ENCODE data around the gene ARHGEF19.
A peak's percentile ranks its signal among the peaks of the same experiment; 100 is the strongest.
"Not testable (repeated sequence)": the region's sequence is repeated elsewhere in the genome, so short reads cannot be mapped to it uniquely, and the experiment has no call there.

ARHGEF19 gene

DNA sequence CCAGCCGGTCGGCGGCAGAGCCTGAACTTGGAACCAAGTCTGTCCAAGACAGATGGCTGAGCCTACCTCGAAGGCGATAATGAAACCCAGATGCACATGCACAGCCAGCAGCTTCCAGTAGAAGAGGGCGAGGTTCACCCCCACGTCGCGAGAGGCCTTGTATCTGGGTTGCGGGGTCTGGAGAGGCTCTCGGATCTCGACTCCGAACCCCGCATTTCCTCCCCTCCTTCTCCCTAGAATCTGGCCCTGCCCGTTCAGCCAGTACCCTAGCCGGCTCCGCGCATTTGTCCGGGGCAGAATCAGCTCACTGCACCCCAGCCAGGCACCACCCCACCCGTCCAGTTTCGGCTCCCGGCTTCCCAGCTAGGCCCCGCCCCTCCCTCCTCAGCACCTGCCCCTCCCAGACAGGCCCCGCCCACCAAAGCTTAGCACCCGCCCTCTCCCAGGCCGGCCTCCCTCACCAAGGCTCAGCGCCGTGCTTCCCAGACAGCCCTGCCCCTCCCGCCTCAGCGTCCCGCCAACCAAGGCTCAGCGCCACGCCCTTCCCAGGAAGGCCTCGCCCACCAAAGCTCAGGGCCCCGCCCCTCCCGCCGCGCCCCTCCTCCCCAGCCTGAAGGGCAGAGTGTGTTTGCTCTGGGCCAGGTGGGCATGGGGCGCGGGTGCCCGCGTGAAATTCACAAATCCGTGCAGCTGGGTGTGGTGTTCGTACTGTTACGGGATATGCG lies 4.8 kb upstream of the ARHGEF19 start:
- peak; percentile 99 for DNase-seq (ENCODE audit: low spot score)
- Histone ChIP-seq H3K27ac (ENCODE audit: poor library complexity, severe bottlenecking) (no peak overlapping the region), H3K4me3 (ENCODE audit: severe bottlenecking) (peak overlapping the region; percentile 30), H3K27me3 (ENCODE audit: insufficient read depth, poor library complexity, severe bottlenecking) (no peaks in the 10 kb centered on the region), H3K9me3 (ENCODE audit: severe bottlenecking) (no peaks in the 10 kb centered on the region), H3K4me1 (ENCODE audit: insufficient read depth, poor library complexity, severe bottlenecking) (peaks cover 6% of the 10 kb centered on the region), H3K36me3 (ENCODE audit: low read depth) (no peaks in the 10 kb centered on the region)
- ATAC-seq (ENCODE audit: low read depth): peak; percentile 94
- TF ChIP-seq CTCF (IDR thresholded peaks at IDR 0.05; ENCODE audit: poor library complexity, severe bottlenecking): no peak

- H3K9me3 ChIP-seq (ENCODE audit: severe bottlenecking): no peaks in the 10 kb centered on the region
- H3K27ac ChIP-seq (ENCODE audit: poor library complexity, severe bottlenecking): no peak overlapping the region
- H3K27me3 ChIP-seq (ENCODE audit: insufficient read depth, poor library complexity, severe bottlenecking): no peaks in the 10 kb centered on the region
- DNase-seq (ENCODE audit: low spot score) (no peak), ATAC-seq (ENCODE audit: low read depth) (peak; percentile 49)
- TF ChIP-seq CTCF (IDR thresholded peaks at IDR 0.05; ENCODE audit: poor library complexity, severe bottlenecking): no peak
- H3K36me3 ChIP-seq (ENCODE audit: low read depth): no peaks in the 10 kb centered on the region
- H3K4me3 ChIP-seq (ENCODE audit: severe bottlenecking): peak overlapping the region; percentile 30
- H3K4me1 ChIP-seq (ENCODE audit: insufficient read depth, poor library complexity, severe bottlenecking): peaks cover 6% of the 10 kb centered on the region
Measured at GRCh38 chr1:16215882-16216753, 3.7 kb upstream of the ARHGEF19 start.

DNA sequence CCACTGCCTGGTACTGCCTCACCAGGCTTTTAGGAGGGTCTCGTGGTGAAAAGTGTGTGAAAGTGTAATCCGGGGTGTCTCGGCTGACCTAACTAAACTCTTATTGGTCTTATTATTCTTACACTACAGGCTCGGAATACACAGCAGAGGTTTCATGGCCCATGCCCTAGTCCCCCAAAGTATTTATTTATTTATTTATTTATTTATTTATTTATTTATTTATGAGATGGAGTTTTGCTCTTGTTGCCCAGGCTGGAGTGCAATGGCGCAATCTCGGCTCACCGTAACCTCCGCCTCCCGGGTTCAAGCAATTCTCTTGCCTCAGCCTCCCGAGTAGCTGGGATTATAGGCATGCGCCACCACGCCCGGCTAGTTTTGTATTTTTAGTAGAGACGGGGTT lies 2.8 kb upstream of the ARHGEF19 start:
- not testable (repeated sequence) for ATAC-seq (ENCODE audit: low read depth); DNase-seq (ENCODE audit: low spot score); H3K9me3 ChIP-seq (ENCODE audit: severe bottlenecking); H3K27ac ChIP-seq (ENCODE audit: poor library complexity, severe bottlenecking); H3K36me3 ChIP-seq (ENCODE audit: low read depth); H3K4me1 ChIP-seq (ENCODE audit: insufficient read depth, poor library complexity, severe bottlenecking); H3K4me3 ChIP-seq (ENCODE audit: severe bottlenecking); H3K27me3 ChIP-seq (ENCODE audit: insufficient read depth, poor library complexity, severe bottlenecking)

DNA sequence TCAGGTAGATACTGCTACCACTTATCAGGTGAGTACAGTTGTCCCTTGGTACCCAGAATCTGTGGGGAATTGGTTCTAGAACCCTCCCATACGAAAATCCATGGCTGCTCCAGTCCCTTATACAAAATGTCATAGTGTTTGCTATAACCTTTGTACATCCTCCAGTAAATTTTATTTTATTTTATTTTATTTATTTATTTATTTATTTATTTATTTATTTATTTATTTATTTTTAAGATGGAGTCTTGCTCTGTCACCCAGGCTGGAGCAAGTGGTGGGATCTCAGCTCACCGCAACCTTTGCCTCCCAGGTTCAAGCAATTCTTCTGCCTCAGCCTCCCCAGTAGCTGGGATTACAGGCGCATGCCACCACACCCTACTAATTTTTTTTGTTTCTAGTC lies 1.1 kb upstream of the ARHGEF19 start:
- H3K4me3 ChIP-seq (ENCODE audit: severe bottlenecking); DNase-seq (ENCODE audit: low spot score); H3K9me3 ChIP-seq (ENCODE audit: severe bottlenecking); H3K27me3 ChIP-seq (ENCODE audit: insufficient read depth, poor library complexity, severe bottlenecking); ATAC-seq (ENCODE audit: low read depth); H3K4me1 ChIP-seq (ENCODE audit: insufficient read depth, poor library complexity, severe bottlenecking); H3K36me3 ChIP-seq (ENCODE audit: low read depth); H3K27ac ChIP-seq (ENCODE audit: poor library complexity, severe bottlenecking): not testable (repeated sequence)

DNA sequence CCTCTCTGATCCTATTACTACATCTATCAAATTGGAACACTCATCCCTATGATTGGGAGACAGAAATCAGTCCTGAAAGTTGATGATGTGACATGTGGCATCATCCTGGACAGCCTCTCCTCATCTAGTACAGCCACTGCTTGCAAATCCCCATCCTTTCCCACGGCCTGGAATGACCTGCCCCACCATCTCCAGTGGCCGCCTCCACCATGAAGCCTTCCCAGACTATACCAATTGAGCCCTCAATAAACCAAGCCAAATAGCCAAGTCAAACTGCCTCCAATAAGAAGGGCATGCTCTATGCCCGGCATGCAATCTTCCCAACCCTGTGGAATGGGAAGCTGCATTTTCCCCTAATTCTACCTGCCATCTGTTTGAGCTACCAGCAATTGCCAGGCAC lies 561 bp upstream of the ARHGEF19 start:
- Histone ChIP-seq H3K27ac (ENCODE audit: poor library complexity, severe bottlenecking) (no peak overlapping the region), H3K9me3 (ENCODE audit: severe bottlenecking) (no peaks in the 10 kb centered on the region), H3K36me3 (ENCODE audit: low read depth) (no peaks in the 10 kb centered on the region), H3K27me3 (ENCODE audit: insufficient read depth, poor library complexity, severe bottlenecking) (no peaks in the 10 kb centered on the region), H3K4me1 (ENCODE audit: insufficient read depth, poor library complexity, severe bottlenecking) (peaks cover 6% of the 10 kb centered on the region), H3K4me3 (ENCODE audit: severe bottlenecking) (no peak overlapping the region)
- DNase-seq (ENCODE audit: low spot score) (no peak), ATAC-seq (ENCODE audit: low read depth) (no peak)
- TF ChIP-seq CTCF (IDR thresholded peaks at IDR 0.05; ENCODE audit: poor library complexity, severe bottlenecking): no peak
